PC-9 (cell line): Measurements from ENCODE around the gene RASEF. TPM values are rescaled to one million over a fixed set of nuclear protein-coding genes. Genes with fewer than 3 reads are reported as not detected.

Experiments
- BruUV-seq: library from RNA; stranded (reverse); fragments of 400-500 nt; replicated peaks from 2 replicates; lab custom pipeline; 2021; lab: Mats Ljungman, UMichigan
- CTCF ChIA-PET: fragments of 300-600 bp; sonication (Branson Sonifier 250); formaldehyde crosslinking; loops from one replicate; lab custom pipeline; 2022; ENCODE audit warnings: antibody characterized with exemption; lab: Charles Lee
- POLR2A ChIA-PET: fragments of 300-600 bp; sonication (Branson Sonifier 250); formaldehyde crosslinking; loops from one replicate; lab custom pipeline; 2022; ENCODE audit warnings: antibody characterized with exemption; ENCODE audit not compliant: unreplicated experiment; lab: Charles Lee
- DNase-seq, 2 experiments: peaks; one replicate each; pipeline versions ENCODE4 v3.0.0 to v3.0.0-alpha.2; 2015 to 2022; ENCODE audit warnings: mixed read lengths in 1 of 2
- H2AFZ ChIP-seq: fragments of 200-600 bp; sonication (generic); 2 replicates; pipeline ENCODE4 v1.8.1; 2017; ENCODE audit warnings: antibody characterized with exemption
- H3F3A ChIP-seq: fragments of 200-600 bp; sonication (generic); 2 replicates; pipeline ENCODE4 v1.8.1; 2017; ENCODE audit warnings: antibody characterized with exemption, mild to moderate bottlenecking, low read depth; ENCODE audit not compliant: insufficient read depth
- H3K27ac ChIP-seq: fragments of 200-600 bp; sonication (generic); 2 replicates; pipeline ENCODE4 v1.6.1; 2016; ENCODE audit warnings: mixed run types
- H3K27me3 ChIP-seq: fragments of 200-600 bp; sonication (generic); 2 replicates; pipeline ENCODE4 v1.6.1; 2016; ENCODE audit warnings: low read depth, mixed run types; ENCODE audit not compliant: insufficient read depth
- H3K36me3 ChIP-seq: fragments of 200-600 bp; sonication (generic); 2 replicates; pipeline ENCODE4 v1.6.1; 2016; ENCODE audit warnings: low read depth, mixed run types
- H3K4me1 ChIP-seq: fragments of 200-600 bp; sonication (generic); replicated peaks from 2 replicates; pipeline ENCODE4 v1.6.1; 2016; ENCODE audit warnings: mixed run types; ENCODE audit not compliant: insufficient read depth
- H3K4me2 ChIP-seq: fragments of 200-600 bp; sonication (generic); 2 replicates; pipeline ENCODE4 v1.6.1; 2017; ENCODE audit warnings: mixed run types
- H3K4me3 ChIP-seq: fragments of 200-600 bp; sonication (generic); 2 replicates; pipeline ENCODE4 v1.6.1; 2016; ENCODE audit warnings: mixed run types
- H3K79me2 ChIP-seq: fragments of 200-600 bp; sonication (generic); 2 replicates; pipeline ENCODE4 v1.6.1; 2017; ENCODE audit warnings: low read depth, mixed run types
- H3K9me2 ChIP-seq: fragments of 200-600 bp; sonication (generic); 2 replicates; pipeline ENCODE4 v1.8.1; 2017; ENCODE audit warnings: mild to moderate bottlenecking; ENCODE audit not compliant: insufficient read depth
- H3K9me3 ChIP-seq: fragments of 200-600 bp; sonication (generic); 2 replicates; pipeline ENCODE4 v1.8.1; 2016; ENCODE audit warnings: low read depth; ENCODE audit not compliant: insufficient read depth
- H4K20me1 ChIP-seq: fragments of 200-600 bp; sonication (generic); 2 replicates; pipeline ENCODE4 v1.8.1; 2017; ENCODE audit not compliant: insufficient read depth
- CTCF ChIP-seq: fragments of 200-600 bp; sonication (generic); conservative IDR thresholded peaks from 2 replicates; pipeline ENCODE4 v1.6.1; 2017; ENCODE audit warnings: mixed run types, antibody characterized with exemption, mild to moderate bottlenecking, moderate library complexity
- EZH2 ChIP-seq: fragments of 200-600 bp; sonication (generic); IDR thresholded peaks from 2 replicates; pipeline ENCODE4 v1.8.0; 2017; ENCODE audit warnings: antibody characterized with exemption, low read depth
- intact Hi-C: fragments of 100-400 bp; cut with micrococcal nuclease; formaldehyde crosslinking; loops from one replicate; pipeline ENCODE4 v1.10.0; 2022; ENCODE audit not compliant: unreplicated experiment
- total RNA-seq: library from RNA; stranded (reverse); gene quantifications from 2 replicates; pipeline ENCODE4 v1.2.3, GENCODE V29; 2021

The RASEF gene
- total RNA-seq, 1 experiment from 2014 or later, result 12.8 TPM

- Histone ChIP-seq H3K4me1 (no peaks in the 10 kb centered on the region), H3K9me3 (peaks cover 5% of the 10 kb centered on the region; the same call in 1 of the 2 replicates), H3K9me2 (no peaks in the 10 kb centered on the region), H3K79me2 (peaks cover 7% of the 10 kb centered on the region; the same call in 1 of the 2 replicates), H2AFZ (no peak overlapping the region), H3K4me3 (no peak overlapping the region), H3K27ac (no peak overlapping the region), H3K4me2 (no peak overlapping the region), H3F3A (no peaks in the 10 kb centered on the region), H3K27me3 (no peaks in the 10 kb centered on the region), H4K20me1 (no peaks in the 10 kb centered on the region; the same call in 1 of the 2 replicates), H3K36me3 (peaks cover 7% of the 10 kb centered on the region; the same call in 1 of the 2 replicates)
- POLR2A ChIA-PET, result no interaction called here
- TF ChIP-seq CTCF, result no peak
- TF ChIP-seq EZH2, result no peak
- BruUV-seq, result no TSS peak
- CTCF ChIA-PET, result no interaction called here
- DNase-seq, result no peak
- intact Hi-C loops, result no loop called here
Observed at GRCh38 chr9:83020864-83021263, 42.1 kb downstream of the RASEF start.

DNA sequence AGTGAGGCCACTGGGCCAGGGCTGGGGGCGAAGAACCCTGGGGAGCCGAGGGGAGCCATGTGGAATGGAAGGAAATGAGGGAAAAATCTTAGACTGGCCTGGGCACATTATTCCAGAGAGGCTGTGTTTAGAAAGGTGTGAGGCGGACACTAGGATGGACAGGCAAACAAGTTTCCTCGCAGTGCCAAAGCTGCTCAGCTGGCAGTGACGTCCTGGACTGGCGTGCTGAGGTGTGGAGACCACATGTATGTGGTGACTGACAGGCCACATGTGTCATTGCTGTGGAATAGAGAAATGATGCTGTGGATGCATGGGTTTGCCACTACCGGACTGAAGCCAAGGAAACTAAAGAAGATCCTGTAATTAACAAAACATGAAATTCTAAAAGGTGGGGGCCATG, 42.6 kb downstream of the RASEF start:
- H4K20me1 ChIP-seq, result no peaks in the 10 kb centered on the region; the same call in 1 of the 2 replicates
- ChIA-PET POLR2A (no interaction called here), CTCF (no interaction called here)
- no peak overlapping the region for H3K27ac ChIP-seq
- H3F3A ChIP-seq, result no peaks in the 10 kb centered on the region
- TF ChIP-seq CTCF (no peak), EZH2 (no peak)
- no TSS peak for BruUV-seq
- no peak overlapping the region for H3K4me2 ChIP-seq
- H3K4me3 ChIP-seq, result no peak overlapping the region
- H3K9me2 ChIP-seq, result no peaks in the 10 kb centered on the region
- no peak overlapping the region for H2AFZ ChIP-seq
- no peak for DNase-seq
- peaks cover 7% of the 10 kb centered on the region; the same call in 1 of the 2 replicates for H3K36me3 ChIP-seq
- H3K27me3 ChIP-seq, result no peaks in the 10 kb centered on the region
- no peaks in the 10 kb centered on the region for H3K4me1 ChIP-seq
- H3K9me3 ChIP-seq, result peaks cover 3% of the 10 kb centered on the region; the same call in 1 of the 2 replicates
- peaks cover 3% of the 10 kb centered on the region; the same call in 1 of the 2 replicates for H3K79me2 ChIP-seq
- intact Hi-C loops, result no loop called here

DNA sequence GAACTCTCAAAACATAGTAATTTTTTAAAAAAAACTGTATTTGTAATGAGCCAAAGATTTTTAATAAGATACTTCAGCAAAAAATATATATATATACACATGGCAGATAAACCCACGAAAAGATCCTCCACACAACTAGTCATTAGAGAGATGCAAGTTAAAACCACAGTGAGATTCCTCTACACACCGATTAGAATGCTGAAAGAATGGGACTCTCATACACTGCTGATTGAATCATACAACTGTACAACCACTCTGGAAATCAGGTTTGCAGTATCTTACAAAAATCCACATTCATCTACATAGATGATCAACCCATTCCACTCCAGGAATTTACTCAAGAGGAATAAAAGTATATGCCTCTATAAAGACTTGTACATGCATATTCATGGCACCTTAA, 43.7 kb downstream of the RASEF start:
- Histone ChIP-seq H3K27ac (no peak overlapping the region), H2AFZ (no peak overlapping the region), H3K79me2 (no peaks in the 10 kb centered on the region), H3K36me3 (peaks cover 7% of the 10 kb centered on the region; the same call in 1 of the 2 replicates), H3K4me2 (no peak overlapping the region), H3F3A (no peaks in the 10 kb centered on the region), H3K27me3 (no peaks in the 10 kb centered on the region), H4K20me1 (no peaks in the 10 kb centered on the region; the same call in 1 of the 2 replicates), H3K4me3 (no peak overlapping the region), H3K4me1 (no peaks in the 10 kb centered on the region), H3K9me3 (no peaks in the 10 kb centered on the region; the same call in 1 of the 2 replicates), H3K9me2 (no peaks in the 10 kb centered on the region)
- intact Hi-C loops, result no loop called here
- no TSS peak for BruUV-seq
- DNase-seq, result no peak
- TF ChIP-seq CTCF (no peak), EZH2 (no peak)
- CTCF ChIA-PET, result no interaction called here
- POLR2A ChIA-PET, result no interaction called here
